Measurements from ENCODE around the gene PRR12. TPM values are rescaled to one million over a fixed set of nuclear protein-coding genes. Genes with fewer than 3 reads are reported as not detected.

The PRR12 gene
- total RNA-seq, 1 experiment from 2014 or later, result 40.4 TPM

DNA sequence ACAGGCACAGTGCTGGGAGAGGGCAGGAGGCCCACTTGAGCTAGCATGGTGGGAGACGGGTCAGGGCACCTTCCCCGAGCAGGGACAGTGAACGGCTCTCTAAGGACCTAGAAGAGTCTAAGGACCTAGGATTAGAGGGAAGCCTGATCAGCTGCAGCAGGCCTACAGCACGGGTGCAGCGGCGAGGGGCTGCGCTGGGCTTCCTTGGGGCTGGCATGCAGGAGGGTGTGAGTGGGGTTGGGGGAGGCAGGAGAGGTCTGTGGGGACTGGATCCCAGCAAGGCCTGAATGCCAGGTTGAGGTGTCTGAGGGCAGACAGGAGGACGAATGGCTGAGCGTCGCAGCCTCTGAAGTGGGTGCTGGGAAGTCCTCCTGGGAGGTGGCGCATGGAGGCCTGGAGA, 54.6 kb downstream of the PRR12 start:
- BruUV-seq (replicated peaks), result no TSS peak
- Histone ChIP-seq H4K20me1 (ENCODE audit: insufficient read depth) (peaks cover 46% of the 10 kb centered on the region), H3K9me3 (ENCODE audit: insufficient read depth, low read depth) (no peaks in the 10 kb centered on the region), H3K27me3 (ENCODE audit: insufficient read depth, low read depth) (no peaks in the 10 kb centered on the region), H3K36me3 (ENCODE audit: low read depth) (peaks cover 15% of the 10 kb centered on the region), H3K9me2 (ENCODE audit: insufficient read depth) (no peaks in the 10 kb centered on the region), H3K4me1 (replicated peaks; ENCODE audit: insufficient read depth) (peaks cover 17% of the 10 kb centered on the region), H3F3A (ENCODE audit: insufficient read depth, low read depth) (peaks cover 30% of the 10 kb centered on the region), H3K27ac (no peak overlapping the region), H3K4me3 (no peak overlapping the region), H2AFZ (no peak overlapping the region), H3K4me2 (no peak overlapping the region), H3K79me2 (ENCODE audit: low read depth) (peaks cover 79% of the 10 kb centered on the region)
- no peak for DNase-seq
- intact Hi-C loops (cut with micrococcal nuclease; ENCODE audit: unreplicated experiment), result loop anchor here (10.0 kb wide), 1 partner anchor 651 kb away; the partner anchor contains the start of genes GYS1 and RUVBL2
- TF ChIP-seq EZH2 (IDR thresholded peaks at IDR 0.05; ENCODE audit: low read depth), result no peak
- TF ChIP-seq, protein P1, sequence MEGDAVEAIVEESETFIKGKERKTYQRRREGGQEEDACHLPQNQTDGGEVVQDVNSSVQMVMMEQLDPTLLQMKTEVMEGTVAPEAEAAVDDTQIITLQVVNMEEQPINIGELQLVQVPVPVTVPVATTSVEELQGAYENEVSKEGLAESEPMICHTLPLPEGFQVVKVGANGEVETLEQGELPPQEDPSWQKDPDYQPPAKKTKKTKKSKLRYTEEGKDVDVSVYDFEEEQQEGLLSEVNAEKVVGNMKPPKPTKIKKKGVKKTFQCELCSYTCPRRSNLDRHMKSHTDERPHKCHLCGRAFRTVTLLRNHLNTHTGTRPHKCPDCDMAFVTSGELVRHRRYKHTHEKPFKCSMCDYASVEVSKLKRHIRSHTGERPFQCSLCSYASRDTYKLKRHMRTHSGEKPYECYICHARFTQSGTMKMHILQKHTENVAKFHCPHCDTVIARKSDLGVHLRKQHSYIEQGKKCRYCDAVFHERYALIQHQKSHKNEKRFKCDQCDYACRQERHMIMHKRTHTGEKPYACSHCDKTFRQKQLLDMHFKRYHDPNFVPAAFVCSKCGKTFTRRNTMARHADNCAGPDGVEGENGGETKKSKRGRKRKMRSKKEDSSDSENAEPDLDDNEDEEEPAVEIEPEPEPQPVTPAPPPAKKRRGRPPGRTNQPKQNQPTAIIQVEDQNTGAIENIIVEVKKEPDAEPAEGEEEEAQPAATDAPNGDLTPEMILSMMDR (conservative IDR thresholded peaks at IDR 0.05), result no peak
- CTCF ChIA-PET, result no interaction called here
- POLR2A ChIA-PET (ENCODE audit: unreplicated experiment), result no interaction called here

DNA sequence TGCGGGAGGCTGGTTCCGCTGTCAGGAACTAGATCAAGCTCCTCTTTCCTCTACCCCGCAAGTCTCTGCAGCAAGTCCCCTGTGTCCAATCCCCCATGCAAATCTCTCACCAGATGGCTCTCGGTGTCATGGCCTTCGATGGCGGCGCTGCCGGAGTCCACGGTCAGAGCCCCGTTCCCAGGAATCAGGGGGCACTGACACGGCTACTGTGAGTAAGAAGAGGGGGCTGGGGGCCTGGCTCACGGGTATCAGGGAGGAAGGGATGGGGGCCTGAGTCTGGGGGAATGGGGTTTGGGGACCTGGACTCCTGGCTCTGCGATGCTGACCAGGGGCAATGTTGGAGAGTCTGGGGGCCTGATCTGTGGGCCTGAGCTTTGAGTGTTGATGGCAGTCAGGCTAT, 55.0 kb downstream of the PRR12 start:
- Histone ChIP-seq H3K4me1 (replicated peaks; ENCODE audit: insufficient read depth) (peaks cover 17% of the 10 kb centered on the region), H3K27ac (no peak overlapping the region), H3K36me3 (ENCODE audit: low read depth) (peaks cover 15% of the 10 kb centered on the region), H2AFZ (no peak overlapping the region), H4K20me1 (ENCODE audit: insufficient read depth) (peaks cover 46% of the 10 kb centered on the region), H3K4me3 (no peak overlapping the region), H3K9me3 (ENCODE audit: insufficient read depth, low read depth) (no peaks in the 10 kb centered on the region), H3K9me2 (ENCODE audit: insufficient read depth) (no peaks in the 10 kb centered on the region), H3K79me2 (ENCODE audit: low read depth) (peaks cover 78% of the 10 kb centered on the region), H3F3A (ENCODE audit: insufficient read depth, low read depth) (peaks cover 26% of the 10 kb centered on the region), H3K4me2 (no peak overlapping the region), H3K27me3 (ENCODE audit: insufficient read depth, low read depth) (no peaks in the 10 kb centered on the region)
- DNase-seq, result no peak
- TF ChIP-seq, protein P1 (conservative IDR thresholded peaks at IDR 0.05), result no peak
- TF ChIP-seq EZH2 (IDR thresholded peaks at IDR 0.05; ENCODE audit: low read depth), result no peak
- CTCF ChIA-PET, result no interaction called here
- POLR2A ChIA-PET (ENCODE audit: unreplicated experiment), result no interaction called here
- BruUV-seq (replicated peaks), result no TSS peak
- intact Hi-C loops (cut with micrococcal nuclease; ENCODE audit: unreplicated experiment), result loop anchor here (10.0 kb wide), 1 partner anchor 651 kb away; the partner anchor contains the start of genes GYS1 and RUVBL2

DNA sequence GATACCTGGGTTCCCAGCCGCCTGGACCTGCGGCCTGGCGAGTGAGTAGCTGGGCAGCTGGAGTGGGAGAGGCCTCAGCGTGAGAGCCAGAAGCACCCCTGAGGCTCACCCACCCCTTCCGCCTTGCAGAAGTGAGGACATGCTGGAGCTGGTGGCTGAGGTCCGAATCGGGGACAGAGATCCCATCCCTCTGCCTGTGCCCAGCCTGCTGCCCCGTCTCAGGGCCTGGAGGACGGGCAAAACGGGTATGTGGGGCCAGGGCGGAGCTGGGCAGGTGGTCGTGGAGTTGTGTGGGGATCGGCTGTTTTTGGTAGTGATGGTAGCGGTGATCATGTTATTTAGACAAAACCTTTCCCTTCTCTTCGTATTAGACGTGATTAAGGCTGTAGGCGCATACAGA, 55.6 kb downstream of the PRR12 start:
- intact Hi-C loops (cut with micrococcal nuclease; ENCODE audit: unreplicated experiment), result loop anchor here (10.0 kb wide), 1 partner anchor 652 kb away; the partner anchor contains the start of genes GYS1 and RUVBL2
- H3K27ac ChIP-seq, result no peak overlapping the region
- POLR2A ChIA-PET (ENCODE audit: unreplicated experiment), result no interaction called here
- H3F3A ChIP-seq (ENCODE audit: insufficient read depth, low read depth), result peaks cover 21% of the 10 kb centered on the region; the same call in 1 of the 2 replicates
- TF ChIP-seq, protein P1 (conservative IDR thresholded peaks at IDR 0.05), result no peak
- no peak for TF ChIP-seq EZH2 (IDR thresholded peaks at IDR 0.05; ENCODE audit: low read depth)
- H3K79me2 ChIP-seq (ENCODE audit: low read depth), result peaks cover 73% of the 10 kb centered on the region
- H3K4me3 ChIP-seq, result no peak overlapping the region
- H3K27me3 ChIP-seq (ENCODE audit: insufficient read depth, low read depth), result no peaks in the 10 kb centered on the region
- peaks cover 15% of the 10 kb centered on the region for H3K36me3 ChIP-seq (ENCODE audit: low read depth)
- H3K9me3 ChIP-seq (ENCODE audit: insufficient read depth, low read depth), result no peaks in the 10 kb centered on the region
- CTCF ChIA-PET, result no interaction called here
- no peak for DNase-seq
- no peak overlapping the region for H3K4me2 ChIP-seq
- peaks cover 46% of the 10 kb centered on the region for H4K20me1 ChIP-seq (ENCODE audit: insufficient read depth)
- BruUV-seq (replicated peaks), result no TSS peak
- no peaks in the 10 kb centered on the region for H3K9me2 ChIP-seq (ENCODE audit: insufficient read depth)
- peaks cover 17% of the 10 kb centered on the region for H3K4me1 ChIP-seq (replicated peaks; ENCODE audit: insufficient read depth)
- H2AFZ ChIP-seq, result no peak overlapping the region

All from PC-9 (cell line).